HFFc6 (cell line): ENCODE measurements around the gene GUCD1. TPM values are rescaled to one million over a fixed set of nuclear protein-coding genes. Genes with fewer than 3 reads are reported as not detected.
A peak's percentile ranks its signal among the peaks of the same experiment; 100 is the strongest.

ENCODE experiments used
- DNase-seq: peaks from one replicate; pipeline ENCODE4 v3.0.0-alpha.2; 2018
- H3K27ac Mint-ChIP-seq: 2 replicates; pipeline ENCODE4 v1.8.0; 2020; ENCODE audit warnings: mild to moderate bottlenecking, mixed read lengths
- H3K27me3 Mint-ChIP-seq: 2 replicates; pipeline ENCODE4 v1.8.0; 2021; ENCODE audit warnings: mild to moderate bottlenecking, moderate library complexity, mixed read lengths; ENCODE audit not compliant: insufficient read depth
- H3K36me3 Mint-ChIP-seq: 2 replicates; pipeline ENCODE4 v1.8.0; 2021; ENCODE audit warnings: low read depth, mixed read lengths
- H3K4me1 Mint-ChIP-seq: 2 replicates; pipeline ENCODE4 v1.8.0; 2020; ENCODE audit warnings: low read depth, mixed read lengths
- H3K4me3 Mint-ChIP-seq: 2 replicates; pipeline ENCODE4 v1.8.0; 2020; ENCODE audit warnings: mild to moderate bottlenecking, moderate library complexity, mixed read lengths
- H3K9me3 Mint-ChIP-seq: 2 replicates; pipeline ENCODE4 v1.8.0; 2020; ENCODE audit warnings: mild to moderate bottlenecking, mixed read lengths
- CTCF ChIP-seq: fragments of 200-600 bp; sonication (generic); IDR thresholded peaks from 2 replicates; pipeline ENCODE4 v1.5.0; 2021; ENCODE audit warnings: antibody characterized with exemption, mild to moderate bottlenecking
- total RNA-seq, 6 experiments: library from RNA; stranded (reverse); fragmentation: NEBNext Ultra II Directional; extraction: Animal tissue kit (Norgen Biotek cat#: 25700); gene quantifications; 2 replicates in 1 of 6; 3 replicates in 5 of 6; pipeline ENCODE4 v1.2.3, GENCODE V29; 2021

Gene GUCD1
- total RNA-seq, 6 experiments from 2014 or later, result 82.4 to 99.5 (median 89.0) TPM

GRCh38 chr22:24503137-24503842 lies 51.6 kb downstream of the GUCD1 start:
- TF ChIP-seq CTCF, result peak; percentile 87
- H3K27me3 Mint-ChIP-seq, result peaks cover 11% of the 10 kb centered on the region
- DNase-seq, result peak; percentile 46
- H3K4me3 Mint-ChIP-seq, result no peak overlapping the region
- peaks cover 32% of the 10 kb centered on the region for H3K4me1 Mint-ChIP-seq
- no peaks in the 10 kb centered on the region for H3K9me3 Mint-ChIP-seq
- no peak overlapping the region for H3K27ac Mint-ChIP-seq
- H3K36me3 Mint-ChIP-seq, result no peaks in the 10 kb centered on the region

- Mint-ChIP-seq H3K27ac (no peak overlapping the region), H3K36me3 (no peaks in the 10 kb centered on the region), H3K4me1 (peaks cover 31% of the 10 kb centered on the region), H3K9me3 (no peaks in the 10 kb centered on the region), H3K27me3 (peaks cover 11% of the 10 kb centered on the region), H3K4me3 (no peak overlapping the region)
- no peak for DNase-seq
- no peak for TF ChIP-seq CTCF
Observed at GRCh38 chr22:24502541-24502940, 52.4 kb downstream of the GUCD1 start.

DNA sequence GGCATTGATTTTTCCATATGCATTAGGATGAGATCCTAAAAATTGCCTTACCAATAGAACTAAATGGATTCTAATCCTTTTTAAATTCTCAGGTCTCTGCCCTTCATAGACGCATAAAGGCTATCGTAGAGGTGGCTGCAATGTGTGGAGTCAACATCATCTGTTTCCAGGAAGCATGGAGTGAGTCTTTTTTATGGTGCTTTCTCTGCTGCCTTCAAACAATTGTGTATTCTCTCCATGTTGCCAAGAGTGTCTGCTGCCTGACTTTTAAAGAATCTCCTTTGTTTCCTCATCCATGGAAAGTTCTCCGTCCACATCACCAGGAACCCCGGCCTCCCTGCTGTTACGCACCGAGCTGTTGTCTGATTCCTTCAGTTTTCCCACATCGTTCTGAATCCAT lies 52.9 kb downstream of the GUCD1 start:
- H3K4me3 Mint-ChIP-seq, result no peak overlapping the region

DNA sequence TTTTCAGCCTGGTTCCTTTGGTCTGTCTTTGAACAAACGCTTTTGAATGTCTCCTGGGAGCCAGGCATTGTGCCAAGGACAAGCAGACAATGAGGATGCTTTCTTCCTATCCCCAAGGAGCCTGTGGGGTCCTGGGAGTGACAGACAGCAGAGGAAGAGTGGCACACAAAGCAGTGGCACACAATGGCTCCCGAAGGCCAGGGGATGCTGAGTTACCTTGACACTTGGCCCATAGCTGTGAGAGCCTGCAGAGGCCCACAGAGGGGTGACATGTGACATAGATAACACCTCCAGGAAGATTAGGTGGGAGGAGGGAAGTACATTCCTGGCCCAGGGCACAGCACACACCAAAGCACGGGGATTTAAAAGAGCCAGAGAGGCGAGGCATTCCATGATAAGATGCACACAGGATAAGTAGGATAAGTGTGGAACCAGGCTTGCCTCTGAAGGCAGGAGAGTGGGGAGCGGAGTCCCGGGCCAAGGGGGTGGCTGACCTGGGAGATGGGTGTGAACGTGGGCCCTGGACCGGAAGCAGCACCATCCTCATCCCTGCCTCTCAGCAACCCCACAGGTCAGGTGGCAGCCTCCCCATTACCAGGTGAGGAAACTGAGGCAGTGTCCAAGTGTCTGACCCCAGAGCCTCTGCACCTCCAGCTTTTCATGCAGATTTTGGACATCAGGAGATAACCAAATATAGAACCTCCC lies 53.5 kb downstream of the GUCD1 start:
- no peaks in the 10 kb centered on the region for H3K36me3 Mint-ChIP-seq
- no peaks in the 10 kb centered on the region for H3K9me3 Mint-ChIP-seq
- no peak for TF ChIP-seq CTCF
- no peak overlapping the region for H3K27ac Mint-ChIP-seq
- H3K4me3 Mint-ChIP-seq, result no peak overlapping the region
- H3K27me3 Mint-ChIP-seq, result peaks cover 8% of the 10 kb centered on the region
- H3K4me1 Mint-ChIP-seq, result peaks cover 20% of the 10 kb centered on the region
- DNase-seq, result no peak

More for the DNA sequence above, 52.9 kb downstream of the GUCD1 start:
- Mint-ChIP-seq H3K27me3 (peaks cover 8% of the 10 kb centered on the region), H3K4me1 (peaks cover 26% of the 10 kb centered on the region), H3K36me3 (no peaks in the 10 kb centered on the region), H3K9me3 (no peaks in the 10 kb centered on the region), H3K27ac (no peak overlapping the region)
- DNase-seq, result no peak
- TF ChIP-seq CTCF, result no peak

- Mint-ChIP-seq H3K27me3 (peaks cover 6% of the 10 kb centered on the region), H3K4me3 (no peak overlapping the region), H3K9me3 (no peaks in the 10 kb centered on the region), H3K4me1 (peaks cover 18% of the 10 kb centered on the region), H3K36me3 (no peaks in the 10 kb centered on the region), H3K27ac (no peak overlapping the region)
- no peak for TF ChIP-seq CTCF
- no peak for DNase-seq
Observed at GRCh38 chr22:24500277-24500820, 54.6 kb downstream of the GUCD1 start.
